K562 (cell line): Measurements from ENCODE around the gene CHST1. TPM values are rescaled to one million over a fixed set of nuclear protein-coding genes. Genes with fewer than 3 reads are reported as not detected.

Experiments used
- ATAC-seq: fragments of 200-7000 bp; cut with Tn5 transposase; 3 replicates; pipeline ENCODE4 v1.9.1; 2020; ENCODE audit warnings: moderate library complexity
- BruUV-seq: library from RNA; stranded (reverse); fragments of 400-500 nt; replicated peaks from 2 replicates; lab custom pipeline; 2021; lab: Mats Ljungman, UMichigan
- CTCF ChIA-PET: fragments of 300-600 bp; formaldehyde crosslinking; extraction: SDS; loops from one replicate; lab custom pipeline; 2021; ENCODE audit warnings: low intra/inter-chr PET ratio; lab: Yijun Ruan, JAX
- POLR2A ChIA-PET: fragments of 300-600, 350-650 bp; sonication (Branson Sonifier 250); formaldehyde crosslinking; extraction: SDS; loops from one replicate; lab custom pipeline; 2021; ENCODE audit warnings: antibody characterized with exemption, inconsistent platforms; lab: Yijun Ruan, JAX
- DNase-seq, 4 experiments: peaks; one replicate each; pipeline versions ENCODE4 v3.0.0 to v3.0.0-alpha.2; 2011 to 2018; ENCODE audit warnings: low spot score in 3 of 4, mixed read lengths in 3 of 4; ENCODE audit errors: extremely low read depth in 1 of 4
- FAIRE-seq: peaks from 2 replicates; lab custom pipeline; 2011; peaks lifted over from hg19 to GRCh38; lab: Jason Lieb, UNC
- H2AFZ ChIP-seq: 2 replicates; pipeline ENCODE4 v1.6.0; 2011; ENCODE audit warnings: low read depth, low read length, control low read depth, inconsistent platforms
- H3K27ac ChIP-seq: fragments of 200-600 bp; 3 replicates; pipeline ENCODE4 v1.8.0; 2011; ENCODE audit warnings: low read depth, mild to moderate bottlenecking, control low read depth, inconsistent platforms, low read length, moderate library complexity, mixed read lengths; ENCODE audit errors: extremely low read depth
- H3K27me3 ChIP-seq, 2 experiments: fragments of 300-600 bp in 1 of 2; 2 replicates in 1 of 2; 3 replicates in 1 of 2; pipeline versions ENCODE4 v1.6.0 to v1.8.0; 2011; ENCODE audit warnings: inconsistent platforms in 2 of 2, low read length in 2 of 2, mild to moderate bottlenecking in 1 of 2, mixed read lengths in 1 of 2, moderate library complexity in 1 of 2; ENCODE audit not compliant: control insufficient read depth in 2 of 2, insufficient read depth in 2 of 2
- H3K36me3 ChIP-seq: fragments of 300-600 bp; 3 replicates; pipeline ENCODE4 v1.8.0; 2011; ENCODE audit warnings: mild to moderate bottlenecking, low read length, inconsistent platforms; ENCODE audit not compliant: control insufficient read depth, insufficient read depth
- H3K4me1 ChIP-seq, 2 experiments: fragments of 200-600 bp in 1 of 2; replicated peaks in 1 of 2; 2 replicates in 1 of 2; 3 replicates in 1 of 2; pipeline versions ENCODE4 v1.5.1 to v1.8.0; 2011; ENCODE audit warnings: inconsistent platforms in 2 of 2, low read length in 2 of 2, mild to moderate bottlenecking in 1 of 2, mixed read lengths in 1 of 2, moderate library complexity in 1 of 2; ENCODE audit not compliant: control insufficient read depth in 2 of 2, insufficient read depth in 2 of 2
- H3K4me2 ChIP-seq: 2 replicates; pipeline ENCODE4 v1.6.1; 2011; ENCODE audit warnings: low read length, control low read depth, inconsistent platforms, mixed read lengths; ENCODE audit not compliant: insufficient read depth
- H3K4me3 ChIP-seq: fragments of 200-600 bp; sonication (generic), shearing (Covaris generic); 2 replicates; pipeline ENCODE4 v1.5.1; 2016; ENCODE audit warnings: control low read depth, inconsistent platforms
- H3K79me2 ChIP-seq: fragments of 200-600 bp; 3 replicates; pipeline ENCODE4 v1.8.0; 2011; ENCODE audit warnings: low read length, inconsistent platforms; ENCODE audit not compliant: control insufficient read depth, insufficient read depth
- H3K9ac ChIP-seq, 2 experiments: 2 replicates each; pipeline versions ENCODE4 v1.6.0 to v1.6.1; 2011; ENCODE audit warnings: low read depth in 2 of 2, low read length in 2 of 2, control low read depth in 1 of 2, inconsistent platforms in 1 of 2, mild to moderate bottlenecking in 1 of 2, mixed read lengths in 1 of 2; ENCODE audit not compliant: insufficient read depth in 1 of 2
- H3K9me1 ChIP-seq: one replicate; pipeline ENCODE4 v1.6.0; 2011; ENCODE audit warnings: inconsistent platforms, mild to moderate bottlenecking, low read length, moderate library complexity; ENCODE audit not compliant: control insufficient read depth, insufficient read depth
- H3K9me3 ChIP-seq: replicated peaks from 2 replicates; pipeline ENCODE4 v1.5.1; 2011; ENCODE audit warnings: low read depth, low read length, inconsistent platforms; ENCODE audit not compliant: control insufficient read depth, insufficient read depth
- H4K20me1 ChIP-seq: replicated peaks from 2 replicates; pipeline ENCODE4 v1.6.1; 2011; ENCODE audit warnings: low read length, inconsistent platforms, mixed read lengths; ENCODE audit not compliant: control insufficient read depth, insufficient read depth
- AFF4 ChIP-seq: sonication (generic); formaldehyde crosslinking; IDR thresholded peaks from 2 replicates; pipeline ENCODE4 v1.8.0; 2023; ENCODE audit warnings: mild to moderate bottlenecking, missing genetic modification reagents
- BRD9 ChIP-seq: fragments of 450-650 bp; IDR thresholded peaks from 2 replicates; pipeline ENCODE4 v1.6.1; 2018; ENCODE audit warnings: low read depth; ENCODE audit not compliant: partially characterized antibody
- GABPB1 ChIP-seq: sonication (generic); formaldehyde crosslinking; IDR thresholded peaks from 2 replicates; pipeline ENCODE4 v1.8.0; 2022; ENCODE audit warnings: mild to moderate bottlenecking, missing genetic modification reagents
- HDAC6 ChIP-seq: IDR thresholded peaks from 2 replicates; pipeline ENCODE4 v1.6.1; 2012; ENCODE audit warnings: low read depth, mild to moderate bottlenecking, control low read depth, inconsistent platforms, low read length, moderate library complexity
- MCM3 ChIP-seq: fragments of 450-650 bp; IDR thresholded peaks from 2 replicates; pipeline ENCODE4 v1.6.1; 2016
- NR1H2 ChIP-seq: sonication (generic); formaldehyde crosslinking; IDR thresholded peaks from 2 replicates; pipeline ENCODE4 v1.4.0; 2020; ENCODE audit warnings: mild to moderate bottlenecking, missing genetic modification reagents
- NR2C1 ChIP-seq, 2 experiments: fragments of 450-650 bp; IDR thresholded peaks; 2 replicates each; pipeline ENCODE4 v1.6.1; 2017; ENCODE audit warnings: mild to moderate bottlenecking in 2 of 2, antibody characterized with exemption in 1 of 2, inconsistent platforms in 1 of 2, missing compliant biosample characterization in 1 of 2, missing genetic modification characterization in 1 of 2
- RFX1 ChIP-seq: fragments of 450-650 bp; IDR thresholded peaks from 2 replicates; pipeline ENCODE4 v1.6.1; 2016; ENCODE audit warnings: mild to moderate bottlenecking, moderate library complexity
- XRCC5 ChIP-seq: fragments of 200-400 bp; formaldehyde crosslinking; IDR thresholded peaks from 2 replicates; pipeline ENCODE4 v1.6.1; 2017; ENCODE audit warnings: low read depth, mild to moderate bottlenecking, low read length
- ZBTB7A ChIP-seq: IDR thresholded peaks from 2 replicates; pipeline ENCODE4 v1.6.1; 2011; ENCODE audit warnings: low read depth, mild to moderate bottlenecking, low read length, moderate library complexity, borderline replicate concordance; ENCODE audit not compliant: control insufficient read depth
- ZNF316 ChIP-seq: fragments of 450-650 bp; IDR thresholded peaks from 2 replicates; pipeline ENCODE4 v1.6.1; 2016
- ZNF584 ChIP-seq: fragments of 200-800 bp; sonication (Bioruptor generic); IDR thresholded peaks from 2 replicates; pipeline ENCODE4 v1.6.1; 2016; ENCODE audit warnings: low read depth, mild to moderate bottlenecking, missing genetic modification characterization, missing compliant biosample characterization
- WGBS: fragments of 100-300 bp; shearing (Covaris generic); methylation state at CpG from one replicate; pipeline ENCODE4 v1.1.6; 2016; ENCODE audit warnings: low coverage, mixed read lengths; ENCODE audit not compliant: insufficient coverage; ENCODE audit errors: missing lambda C conversion rate; 5-methylcytosine and 5-hydroxymethylcytosine counted together
- in situ Hi-C: fragments of 300-500 bp; cut with MboI; formaldehyde crosslinking; loops from 4 replicates; pipeline ENCODE4 v1.15.0; 2018; ENCODE audit warnings: inconsistent platforms, mixed read lengths
- intact Hi-C: fragments of 100-400 bp; cut with micrococcal nuclease; formaldehyde crosslinking; loops from 2 replicates; pipeline ENCODE4 v1.14.2; 2022
- polyA plus RNA-seq, 8 experiments: library from polyadenylated mRNA; depleted of rRNA in 4 of 8; stranded (reverse) in 5 of 8; unstranded in 3 of 8; fragments of >200 nt; fragmentation: Nextera tagmentation in 2 of 8; fragmentation: Illumina TruSeq in 1 of 8; extraction: Ambion mirVana in 2 of 8; extraction: Trizol in 1 of 8; gene quantifications; 2 replicates each; pipeline versions ENCODE4 v1.2.1 to v1.2.3, GENCODE V29; 2011 to 2014; ENCODE audit warnings: inconsistent platforms in 1 of 8, missing spikeins in 1 of 8
- total RNA-seq, 7 experiments: library from RNA; depleted of rRNA in 6 of 7; stranded (reverse); fragments of >200 nt in 6 of 7; fragmentation: Illumina TruSeq in 2 of 7; extraction: Trizol in 2 of 7; gene quantifications; 2 replicates each; pipeline versions ENCODE4 v1.2.1 to v1.2.3, GENCODE V29; 2011 to 2021; ENCODE audit warnings: low replicate concordance in 1 of 7

CHST1 gene
- total and polyA plus RNA-seq, 9 of the 15 experiments (the other 6 are each of a cell fraction or from before 2014, with no cell fraction given): 0.04 to 0.32 (median 0.18) TPM; not detected in 4

DNA sequence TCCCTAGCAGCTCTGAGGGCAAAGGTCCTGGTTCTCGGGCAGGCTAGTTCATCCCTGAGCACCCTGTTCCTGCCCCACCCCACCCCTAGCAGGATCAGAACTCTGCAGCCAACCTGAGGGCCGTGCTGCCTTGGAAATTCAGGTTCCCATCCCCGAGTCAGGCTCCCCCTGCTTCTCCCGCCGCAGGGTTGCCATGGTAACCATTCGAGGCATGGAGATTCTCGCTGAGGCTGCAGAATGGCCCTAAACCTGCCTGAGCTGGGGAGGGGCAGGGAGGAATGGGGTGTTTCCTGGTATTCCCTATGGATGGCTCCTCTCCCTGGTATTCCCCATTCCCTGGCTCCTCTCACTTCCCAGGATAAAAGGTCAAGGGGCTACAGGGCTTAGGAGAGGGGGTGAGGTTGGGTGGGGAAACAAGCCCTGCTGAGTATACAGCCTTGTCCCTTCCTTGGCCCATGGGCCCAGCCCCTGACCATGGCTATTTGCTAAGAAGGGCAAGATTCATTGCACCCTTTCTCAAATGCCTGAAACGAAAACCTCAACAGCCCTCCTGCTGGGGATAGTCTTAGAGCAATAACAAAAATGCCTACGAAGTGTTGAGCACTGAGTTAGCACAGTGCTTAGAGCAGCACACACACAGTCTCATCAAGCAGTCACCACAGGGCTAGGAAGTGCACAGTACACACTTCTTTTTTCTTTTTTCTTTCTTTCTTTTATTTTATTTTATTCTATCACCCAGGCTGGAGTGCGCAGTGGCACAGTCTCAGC is 58.7 kb downstream of the CHST1 start:
- Histone ChIP-seq H3K79me2 (no peaks in the 10 kb centered on the region), H3K36me3 (no peaks in the 10 kb centered on the region), H3K4me1 (no peaks in the 10 kb centered on the region), H3K9me3 (no peaks in the 10 kb centered on the region), H3K4me3 (no peak overlapping the region), H3K27ac (no peak overlapping the region), H4K20me1 (no peaks in the 10 kb centered on the region), H3K9ac (no peak overlapping the region), H3K4me2 (no peak overlapping the region), H3K9me1 (no peaks in the 10 kb centered on the region), H3K27me3 (peaks cover 0 to 17% of the 10 kb centered on the region in 2 experiments; a peak in 3 of 5 replicates), H2AFZ (no peak overlapping the region)
- intact Hi-C loops (no loop called here), in situ Hi-C loops (no loop called here)
- DNase-seq (peak in 1 of 4 experiments; percentile 12), FAIRE-seq (no peak), ATAC-seq (no peak)
- CTCF ChIA-PET: no interaction called here
- BruUV-seq: no TSS peak
- peak; percentile 27; the same call in 1 of the 2 replicates for TF ChIP-seq ZNF316
- TF ChIP-seq RFX1: peak; percentile 92
- TF ChIP-seq NR2C1 (IDR thresholded peaks at IDR 0.05): no peak
- no peak for TF ChIP-seq NR2C1 (tag; IDR thresholded peaks at IDR 0.05)
- whole genome bisulfite sequencing: 1% methylated on average over 10 of the region's 10 CpGs
- POLR2A ChIA-PET: no interaction called here

GRCh38 chr11:45605051-45605450 is 60.4 kb downstream of the CHST1 start:
- DNase-seq (no peak), FAIRE-seq (no peak), ATAC-seq (no peak)
- H3K9me1 ChIP-seq: no peaks in the 10 kb centered on the region
- no peaks in the 10 kb centered on the region for H3K4me1 ChIP-seq
- WGBS: 0% methylated on average over 1 of the region's 1 CpG
- no peak overlapping the region for H3K9ac ChIP-seq
- no peaks in the 10 kb centered on the region for H3K36me3 ChIP-seq
- H3K9me3 ChIP-seq: no peaks in the 10 kb centered on the region
- CTCF ChIA-PET: no interaction called here
- no peaks in the 10 kb centered on the region for H3K79me2 ChIP-seq
- no TSS peak for BruUV-seq
- no peak overlapping the region for H2AFZ ChIP-seq
- H3K4me2 ChIP-seq: no peak overlapping the region
- intact Hi-C loops: no loop called here
- H3K27me3 ChIP-seq: peaks cover 0 to 15% of the 10 kb centered on the region in 2 experiments; a peak in 3 of 5 replicates
- in situ Hi-C loops: no loop called here
- H3K4me3 ChIP-seq: no peak overlapping the region
- no peaks in the 10 kb centered on the region for H4K20me1 ChIP-seq
- H3K27ac ChIP-seq: no peak overlapping the region
- POLR2A ChIA-PET: interaction anchor here (0.7 kb wide), 1 partner anchor 472 kb away, joined by 3 read pairs; no protein-coding TSS in a partner anchor
- no peak for TF ChIP-seq MCM3
- no peak for TF ChIP-seq ZNF584 (CRISPR knock-in tag)
- no peak for TF ChIP-seq RFX1
- TF ChIP-seq ZBTB7A: no peak
- TF ChIP-seq BRD9: no peak
- no peak for TF ChIP-seq GABPB1 (CRISPR knock-in tag)
- no peak for TF ChIP-seq NR1H2 (CRISPR knock-in tag)
- TF ChIP-seq HDAC6: no peak
- no peak for TF ChIP-seq AFF4 (CRISPR knock-in tag)
- TF ChIP-seq XRCC5: no peak
